GM12865 (cell line): ENCODE results near the gene CLEC9A.
"Not testable (repeated sequence)": the region's sequence is repeated elsewhere in the genome, so short reads cannot be mapped to it uniquely, and the experiment has no call there.

ENCODE experiments used
- DNase-seq: peaks from one replicate; pipeline ENCODE4 v3.0.0; 2010; ENCODE audit warnings: low read depth
- H3K4me3 ChIP-seq: 2 replicates; pipeline ENCODE4 v1.5.1; 2011; ENCODE audit warnings: mild to moderate bottlenecking, low read depth, low read length, control low read depth
- CTCF ChIP-seq: IDR thresholded peaks from 2 replicates; pipeline ENCODE4 v1.5.1; 2011; ENCODE audit warnings: low read length, control low read depth, low read depth, inconsistent platforms; ENCODE audit not compliant: insufficient read depth; ENCODE audit errors: missing control alignments

Gene CLEC9A

DNA sequence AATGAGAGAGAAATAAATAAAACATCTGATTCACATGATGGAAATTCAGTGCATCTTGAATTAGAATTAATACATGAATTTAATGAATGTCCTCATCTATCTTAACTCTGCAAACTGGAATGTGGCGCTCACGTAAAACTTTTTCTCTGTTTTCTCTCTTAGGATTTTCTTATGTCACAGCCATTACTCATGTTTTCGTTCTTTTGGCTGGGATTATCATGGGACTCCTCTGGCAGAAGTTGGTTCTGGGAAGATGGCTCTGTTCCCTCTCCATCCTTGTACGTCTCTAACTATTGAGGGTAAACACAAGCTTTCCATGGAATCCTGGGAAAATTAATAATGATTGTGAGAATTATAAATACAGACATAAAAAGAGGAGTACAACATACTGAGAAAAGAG lies 15.0 kb upstream of the CLEC9A start:
- TF ChIP-seq CTCF = no peak
- no peak for DNase-seq
- no peak overlapping the region for H3K4me3 ChIP-seq

DNA sequence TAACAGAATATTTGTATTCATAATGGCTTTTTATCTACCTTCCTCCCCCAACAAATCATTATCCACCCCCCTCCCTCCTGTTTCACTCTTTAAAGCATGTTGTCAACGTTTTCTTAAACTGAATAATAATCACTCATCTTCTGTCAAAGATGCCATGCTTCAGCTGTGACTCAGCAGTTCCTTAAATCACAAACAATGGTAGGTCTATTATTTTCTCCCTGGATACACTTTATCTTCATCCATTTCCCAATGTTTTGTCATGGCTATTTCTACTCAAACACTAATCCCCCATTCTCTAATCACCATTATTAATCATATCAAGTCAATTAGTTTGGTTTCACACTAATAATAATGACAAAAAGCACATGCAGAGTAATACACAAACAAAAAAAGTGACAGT lies 13.6 kb upstream of the CLEC9A start:
- DNase-seq = no peak

GRCh38 chr12:10018386-10018785 lies 12.1 kb upstream of the CLEC9A start:
- TF ChIP-seq CTCF = no peak
- no peak overlapping the region for H3K4me3 ChIP-seq

More for the DNA sequence above, 13.6 kb upstream of the CLEC9A start:
- H3K4me3 ChIP-seq = no peak overlapping the region
- TF ChIP-seq CTCF = no peak

DNA sequence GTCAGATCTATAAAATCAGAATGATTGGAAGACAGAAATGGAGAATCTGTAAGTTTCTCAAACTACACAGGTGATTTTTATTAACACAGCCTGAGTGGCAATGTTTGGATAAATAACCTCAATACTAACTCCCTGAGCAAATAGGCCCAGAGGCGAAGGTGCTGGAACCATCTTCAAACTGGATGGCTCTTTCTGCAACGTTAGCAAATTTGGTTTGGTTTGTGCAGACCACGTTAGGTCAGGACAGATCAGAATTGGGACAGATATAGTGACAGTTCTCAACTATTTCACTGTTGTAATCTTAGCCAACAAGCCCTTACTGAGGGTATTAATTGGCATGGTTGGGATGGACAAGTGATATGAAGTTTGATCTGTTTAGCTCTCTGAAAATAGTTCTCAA lies 9.1 kb upstream of the CLEC9A start:
- TF ChIP-seq CTCF = no peak
- no peak for DNase-seq

More at GRCh38 chr12:10018386-10018785, 12.1 kb upstream of the CLEC9A start:
- no peak for DNase-seq

DNA sequence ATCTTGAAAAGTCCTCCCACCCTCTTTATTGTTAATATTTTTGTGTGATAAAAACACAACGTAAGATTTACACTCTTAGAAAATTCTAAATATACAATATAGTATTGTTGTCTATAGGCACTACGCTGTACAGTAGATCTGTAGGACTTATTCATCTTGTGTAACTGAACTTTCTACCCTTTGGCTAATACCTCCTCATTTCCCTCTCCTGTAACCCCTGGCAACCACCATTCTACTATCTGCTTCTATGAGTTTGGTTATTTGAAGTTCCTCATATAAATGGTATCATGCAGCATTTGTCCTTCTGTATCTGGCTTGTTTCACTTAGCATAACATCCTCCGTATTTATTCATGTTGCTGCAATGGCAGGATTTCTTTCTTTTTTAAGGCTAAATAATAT lies 5.2 kb upstream of the CLEC9A start:
- TF ChIP-seq CTCF = no peak
- no peak for DNase-seq
- no peak overlapping the region for H3K4me3 ChIP-seq

More for the DNA sequence above, 9.1 kb upstream of the CLEC9A start:
- H3K4me3 ChIP-seq = no peak overlapping the region

- not testable (repeated sequence) for H3K4me3 ChIP-seq, DNase-seq
Measured at GRCh38 chr12:10026666-10027065, 3.8 kb upstream of the CLEC9A start.

GRCh38 chr12:10027311-10027710 lies 3.2 kb upstream of the CLEC9A start:
- no peak for DNase-seq

More at GRCh38 chr12:10027311-10027710, 3.2 kb upstream of the CLEC9A start:
- H3K4me3 ChIP-seq = no peak overlapping the region
- no peak for TF ChIP-seq CTCF
